ENCODE data around the gene LRRC14B. TPM values are rescaled to one million over a fixed set of nuclear protein-coding genes. Genes with fewer than 3 reads are reported as not detected.
"Not testable (repeated sequence)": the region's sequence is repeated elsewhere in the genome, so short reads cannot be mapped to it uniquely, and the experiment has no call there.

LRRC14B gene
- total RNA-seq, 1 donor from 2014 or later = not detected

GRCh38 chr5:204966-205670, 13.8 kb downstream of the LRRC14B start:
- DNase-seq (ENCODE audit: low spot score) = peak; percentile 71

GRCh38 chr5:206406-206805, 15.1 kb downstream of the LRRC14B start:
- DNase-seq (ENCODE audit: low spot score) = peak; percentile 81

- DNase-seq (ENCODE audit: low spot score) = no peak
Measured at GRCh38 chr5:206927-207536, 15.7 kb downstream of the LRRC14B start.

- peak; percentile 53 for DNase-seq (ENCODE audit: low spot score)
Measured at GRCh38 chr5:207599-207998, 16.3 kb downstream of the LRRC14B start.

- DNase-seq (ENCODE audit: low spot score) = peak; percentile 89
Measured at GRCh38 chr5:208449-209114, 17.3 kb downstream of the LRRC14B start.

GRCh38 chr5:213803-214395, 22.6 kb downstream of the LRRC14B start:
- DNase-seq (ENCODE audit: low spot score) = peak; percentile 47

GRCh38 chr5:215256-215655, 24.0 kb downstream of the LRRC14B start:
- DNase-seq (ENCODE audit: low spot score) = not testable (repeated sequence)

GRCh38 chr5:216076-216475, 24.8 kb downstream of the LRRC14B start:
- DNase-seq (ENCODE audit: low spot score) = peak; percentile 62

- DNase-seq (ENCODE audit: low spot score) = peak; percentile 99
Measured at GRCh38 chr5:217494-218456, 26.5 kb downstream of the LRRC14B start, which contains the start of the genes CCDC127 and SDHA. TSS of gene CCDC127 (minus strand) at chr5:218153. CDS start at chr5:216849, 1,304 bp downstream. TSS of gene SDHA (plus strand) at chr5:218320. CDS start at chr5:218356, 36 bp downstream.

- peak; percentile 90 for DNase-seq (ENCODE audit: low spot score)
Measured at GRCh38 chr5:218457-219291, 27.4 kb downstream of the LRRC14B start.

- no peak for DNase-seq (ENCODE audit: low spot score)
Measured at GRCh38 chr5:219460-219863, 28.2 kb downstream of the LRRC14B start.

- DNase-seq (ENCODE audit: low spot score) = no peak
Measured at GRCh38 chr5:219991-220390, 28.7 kb downstream of the LRRC14B start.

GRCh38 chr5:222951-223715, 31.8 kb downstream of the LRRC14B start:
- not testable (repeated sequence) for DNase-seq (ENCODE audit: low spot score)

GRCh38 chr5:223791-224190, 32.5 kb downstream of the LRRC14B start:
- no peak for DNase-seq (ENCODE audit: low spot score)

- no peak for DNase-seq (ENCODE audit: low spot score)
Measured at GRCh38 chr5:225334-225733, 34.0 kb downstream of the LRRC14B start.

- not testable (repeated sequence) for DNase-seq (ENCODE audit: low spot score)
Measured at GRCh38 chr5:227375-227774, 36.1 kb downstream of the LRRC14B start.

- no peak for DNase-seq (ENCODE audit: low spot score)
Measured at GRCh38 chr5:228886-229285, 37.6 kb downstream of the LRRC14B start.

- DNase-seq (ENCODE audit: low spot score) = no peak
Measured at GRCh38 chr5:230711-231110, 39.4 kb downstream of the LRRC14B start.

GRCh38 chr5:231661-232060, 40.4 kb downstream of the LRRC14B start:
- no peak for DNase-seq (ENCODE audit: low spot score)

Data from mesenteric fat pad (tissue), 1 donor.